ENCODE data around the gene NDRG2.

The NDRG2 gene

GRCh38 chr14:20969336-20969735, 55.5 kb downstream of the NDRG2 start:
- DNase-seq (ENCODE audit: low spot score) = no peak
